ENCODE results near the gene GPR176. TPM values are rescaled to one million over a fixed set of nuclear protein-coding genes. Genes with fewer than 3 reads are reported as not detected.
"Not testable (repeated sequence)": the region's sequence is repeated elsewhere in the genome, so short reads cannot be mapped to it uniquely, and the experiment has no call there.

GPR176 gene
- total RNA-seq, 2 donors from 2014 or later, result 0.85 to 1.5 TPM

- intact Hi-C loops (cut with DNase I, micrococcal nuclease), result no loop called here
These were observed 21.7 kb downstream of the GPR176 start for GRCh38 chr15:39898317-39898716.

GRCh38 chr15:39896846-39897245 lies 23.2 kb downstream of the GPR176 start:
- no peak for ATAC-seq
- no peak for DNase-seq

More at GRCh38 chr15:39898317-39898716, 21.7 kb downstream of the GPR176 start:
- DNase-seq (no peak), ATAC-seq (no peak)

GRCh38 chr15:39896101-39896500 lies 24.0 kb downstream of the GPR176 start:
- DNase-seq (no peak), ATAC-seq (no peak)
- intact Hi-C loops (cut with DNase I, micrococcal nuclease), result no loop called here

More at GRCh38 chr15:39896846-39897245, 23.2 kb downstream of the GPR176 start:
- intact Hi-C loops (cut with DNase I, micrococcal nuclease), result no loop called here

GRCh38 chr15:39893051-39893450 lies 27.0 kb downstream of the GPR176 start:
- DNase-seq; intact Hi-C loops (cut with DNase I, micrococcal nuclease): not testable (repeated sequence)

GRCh38 chr15:39892418-39892817 lies 27.6 kb downstream of the GPR176 start:
- ATAC-seq (no peak), DNase-seq (no peak)
- intact Hi-C loops (cut with DNase I, micrococcal nuclease), result no loop called here

More at GRCh38 chr15:39893051-39893450, 27.0 kb downstream of the GPR176 start:
- not testable (repeated sequence) for ATAC-seq

GRCh38 chr15:39890621-39891020 lies 29.4 kb downstream of the GPR176 start:
- DNase-seq, result no peak
- ATAC-seq, result no peak
- intact Hi-C loops (cut with DNase I, micrococcal nuclease), result no loop called here

- intact Hi-C loops (cut with DNase I, micrococcal nuclease), result loop anchor here in 1 of 2 donors (10.0 kb wide), 1 partner anchor 95 kb away; no protein-coding TSS in a partner anchor
- no peak for DNase-seq
- no peak for ATAC-seq
These were observed 30.5 kb downstream of the GPR176 start for GRCh38 chr15:39889601-39890000.

GRCh38 chr15:39888809-39889208 lies 31.3 kb downstream of the GPR176 start:
- no peak for DNase-seq
- peak; percentile 56 for ATAC-seq
- intact Hi-C loops (cut with DNase I, micrococcal nuclease), result loop anchor here in 1 of 2 donors (10.0 kb wide), 1 partner anchor 94 kb away; no protein-coding TSS in a partner anchor

GRCh38 chr15:39888243-39888642 lies 31.8 kb downstream of the GPR176 start:
- DNase-seq (no peak), ATAC-seq (peak; percentile 38)
- intact Hi-C loops (cut with DNase I, micrococcal nuclease), result loop anchor here in 1 of 2 donors (10.0 kb wide), 1 partner anchor 93 kb away; no protein-coding TSS in a partner anchor

- peak; percentile 94 for ATAC-seq
- intact Hi-C loops (cut with DNase I, micrococcal nuclease), result loop anchor here in 1 of 2 donors (10.0 kb wide), 1 partner anchor 93 kb away; no protein-coding TSS in a partner anchor
- DNase-seq, result peak; percentile 54
These were observed 32.2 kb downstream of the GPR176 start for GRCh38 chr15:39887832-39888231.

- DNase-seq (no peak), ATAC-seq (no peak)
- intact Hi-C loops (cut with DNase I, micrococcal nuclease), result loop anchor here in 1 of 2 donors (10.0 kb wide), 1 partner anchor 92 kb away; no protein-coding TSS in a partner anchor
These were observed 32.9 kb downstream of the GPR176 start for GRCh38 chr15:39887211-39887610.

GRCh38 chr15:39886418-39886817 lies 33.6 kb downstream of the GPR176 start:
- intact Hi-C loops (cut with DNase I, micrococcal nuclease), result loop anchor here in 1 of 2 donors (10.0 kb wide), 1 partner anchor 92 kb away; no protein-coding TSS in a partner anchor
- DNase-seq (no peak), ATAC-seq (no peak)

GRCh38 chr15:39885099-39885777 lies 34.8 kb downstream of the GPR176 start:
- no peak for ATAC-seq
- no peak for DNase-seq
- intact Hi-C loops (cut with DNase I, micrococcal nuclease), result loop anchor here in 1 of 2 donors (10.0 kb wide), 1 partner anchor 90 kb away; no protein-coding TSS in a partner anchor

GRCh38 chr15:39884351-39884750 lies 35.7 kb downstream of the GPR176 start:
- intact Hi-C loops (cut with DNase I, micrococcal nuclease), result loop anchor here in 1 of 2 donors (10.0 kb wide), 1 partner anchor 90 kb away; no protein-coding TSS in a partner anchor
- no peak for ATAC-seq
- no peak for DNase-seq

GRCh38 chr15:39882602-39883001 lies 37.5 kb downstream of the GPR176 start:
- ATAC-seq (no peak), DNase-seq (no peak)
- intact Hi-C loops (cut with DNase I, micrococcal nuclease), result loop anchor here in 1 of 2 donors (10.0 kb wide), 1 partner anchor 88 kb away; no protein-coding TSS in a partner anchor

- intact Hi-C loops (cut with DNase I, micrococcal nuclease), result loop anchor here in 1 of 2 donors (10.0 kb wide), 1 partner anchor 87 kb away; no protein-coding TSS in a partner anchor
- DNase-seq (no peak), ATAC-seq (no peak)
These were observed 38.3 kb downstream of the GPR176 start for GRCh38 chr15:39881790-39882189.

GRCh38 chr15:39880718-39881387 lies 39.2 kb downstream of the GPR176 start:
- intact Hi-C loops (cut with DNase I, micrococcal nuclease), result loop anchor here in 1 of 2 donors (10.0 kb wide), 1 partner anchor 86 kb away; no protein-coding TSS in a partner anchor
- ATAC-seq (no peak), DNase-seq (no peak)

- ATAC-seq (no peak), DNase-seq (no peak)
- intact Hi-C loops (cut with DNase I, micrococcal nuclease), result no loop called here
These were observed 41.7 kb downstream of the GPR176 start for GRCh38 chr15:39878406-39878785.

- ATAC-seq (peak; percentile 75), DNase-seq (peak in 1 of 2 donors; percentile 32)
- intact Hi-C loops (cut with DNase I, micrococcal nuclease), result no loop called here
These were observed 45.0 kb downstream of the GPR176 start for GRCh38 chr15:39874890-39875549.
